ENCODE measurements around the gene C2orf92.
"Not testable (repeated sequence)": the region's sequence is repeated elsewhere in the genome, so short reads cannot be mapped to it uniquely, and the experiment has no call there.

C2orf92 gene

DNA sequence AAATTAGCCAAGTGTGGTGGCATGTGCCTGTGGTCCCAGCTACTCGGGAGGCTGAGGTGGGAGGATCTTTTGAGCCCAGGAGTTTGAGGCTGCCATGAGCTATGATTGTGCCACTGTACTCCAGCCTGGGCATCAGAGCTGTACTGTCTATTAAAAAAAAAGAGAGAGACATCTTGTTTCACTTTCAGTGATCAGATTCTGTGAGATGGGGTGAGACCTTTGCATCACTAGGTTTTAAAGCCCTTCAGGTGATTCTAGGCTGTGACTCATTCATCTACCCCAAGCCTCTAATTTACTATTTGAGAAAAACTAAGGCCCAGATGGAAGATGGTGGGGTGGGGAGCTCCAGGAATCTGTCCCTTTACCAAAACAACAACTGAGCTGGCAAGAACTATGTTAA, 7.1 kb downstream of the C2orf92 start:
- TF ChIP-seq ARNTL (CRISPR knock-in tag; IDR thresholded peaks at IDR 0.05; ENCODE audit: borderline replicate concordance, low read depth): no peak
- TF ChIP-seq, protein P1, sequence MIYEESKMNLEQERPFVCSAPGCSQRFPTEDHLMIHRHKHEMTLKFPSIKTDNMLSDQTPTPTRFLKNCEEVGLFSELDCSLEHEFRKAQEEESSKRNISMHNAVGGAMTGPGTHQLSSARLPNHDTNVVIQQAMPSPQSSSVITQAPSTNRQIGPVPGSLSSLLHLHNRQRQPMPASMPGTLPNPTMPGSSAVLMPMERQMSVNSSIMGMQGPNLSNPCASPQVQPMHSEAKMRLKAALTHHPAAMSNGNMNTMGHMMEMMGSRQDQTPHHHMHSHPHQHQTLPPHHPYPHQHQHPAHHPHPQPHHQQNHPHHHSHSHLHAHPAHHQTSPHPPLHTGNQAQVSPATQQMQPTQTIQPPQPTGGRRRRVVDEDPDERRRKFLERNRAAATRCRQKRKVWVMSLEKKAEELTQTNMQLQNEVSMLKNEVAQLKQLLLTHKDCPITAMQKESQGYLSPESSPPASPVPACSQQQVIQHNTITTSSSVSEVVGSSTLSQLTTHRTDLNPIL (CRISPR knock-in tag; IDR thresholded peaks at IDR 0.05; ENCODE audit: low read depth): no peak
- no peak for TF ChIP-seq BACH2 (CRISPR knock-in tag; IDR thresholded peaks at IDR 0.05; ENCODE audit: borderline replicate concordance)
- TF ChIP-seq, protein P2, sequence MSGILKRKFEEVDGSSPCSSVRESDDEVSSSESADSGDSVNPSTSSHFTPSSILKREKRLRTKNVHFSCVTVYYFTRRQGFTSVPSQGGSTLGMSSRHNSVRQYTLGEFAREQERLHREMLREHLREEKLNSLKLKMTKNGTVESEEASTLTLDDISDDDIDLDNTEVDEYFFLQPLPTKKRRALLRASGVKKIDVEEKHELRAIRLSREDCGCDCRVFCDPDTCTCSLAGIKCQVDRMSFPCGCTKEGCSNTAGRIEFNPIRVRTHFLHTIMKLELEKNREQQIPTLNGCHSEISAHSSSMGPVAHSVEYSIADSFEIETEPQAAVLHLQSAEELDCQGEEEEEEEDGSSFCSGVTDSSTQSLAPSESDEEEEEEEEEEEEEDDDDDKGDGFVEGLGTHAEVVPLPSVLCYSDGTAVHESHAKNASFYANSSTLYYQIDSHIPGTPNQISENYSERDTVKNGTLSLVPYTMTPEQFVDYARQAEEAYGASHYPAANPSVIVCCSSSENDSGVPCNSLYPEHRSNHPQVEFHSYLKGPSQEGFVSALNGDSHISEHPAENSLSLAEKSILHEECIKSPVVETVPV (CRISPR knock-in tag; IDR thresholded peaks at IDR 0.05): no peak
- no peak for ATAC-seq

DNA sequence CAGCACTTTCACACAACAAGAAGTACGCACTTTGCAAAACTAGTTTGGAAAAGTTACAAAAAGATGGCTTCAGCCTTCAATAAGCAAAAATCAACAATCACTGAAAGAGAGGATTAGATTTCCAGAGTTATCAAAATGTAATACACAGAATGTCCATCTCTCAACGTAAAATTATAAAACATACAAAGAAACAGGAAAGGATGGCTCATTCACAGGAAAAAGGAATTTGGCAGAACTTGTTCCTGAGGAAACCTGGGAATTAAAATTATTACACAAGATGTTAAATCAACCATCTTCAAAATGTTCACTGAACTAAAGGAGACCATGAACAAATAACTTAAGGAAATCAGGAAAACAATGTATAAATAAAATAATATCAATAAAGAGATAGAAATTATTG, 8.0 kb downstream of the C2orf92 start:
- TF ChIP-seq SNAI2 (CRISPR knock-in tag; IDR thresholded peaks at IDR 0.05) (no peak), ESRRG (CRISPR knock-in tag; IDR thresholded peaks at IDR 0.05) (no peak), OSR1 (CRISPR knock-in tag; IDR thresholded peaks at IDR 0.05) (no peak), ZFP3 (CRISPR knock-in tag; IDR thresholded peaks at IDR 0.05) (no peak), BACH2 (CRISPR knock-in tag; IDR thresholded peaks at IDR 0.05; ENCODE audit: borderline replicate concordance) (no peak), RARB (CRISPR knock-in tag; IDR thresholded peaks at IDR 0.05) (no peak), ZNF70 (CRISPR knock-in tag; IDR thresholded peaks at IDR 0.05) (no peak)
- TF ChIP-seq, protein P3, sequence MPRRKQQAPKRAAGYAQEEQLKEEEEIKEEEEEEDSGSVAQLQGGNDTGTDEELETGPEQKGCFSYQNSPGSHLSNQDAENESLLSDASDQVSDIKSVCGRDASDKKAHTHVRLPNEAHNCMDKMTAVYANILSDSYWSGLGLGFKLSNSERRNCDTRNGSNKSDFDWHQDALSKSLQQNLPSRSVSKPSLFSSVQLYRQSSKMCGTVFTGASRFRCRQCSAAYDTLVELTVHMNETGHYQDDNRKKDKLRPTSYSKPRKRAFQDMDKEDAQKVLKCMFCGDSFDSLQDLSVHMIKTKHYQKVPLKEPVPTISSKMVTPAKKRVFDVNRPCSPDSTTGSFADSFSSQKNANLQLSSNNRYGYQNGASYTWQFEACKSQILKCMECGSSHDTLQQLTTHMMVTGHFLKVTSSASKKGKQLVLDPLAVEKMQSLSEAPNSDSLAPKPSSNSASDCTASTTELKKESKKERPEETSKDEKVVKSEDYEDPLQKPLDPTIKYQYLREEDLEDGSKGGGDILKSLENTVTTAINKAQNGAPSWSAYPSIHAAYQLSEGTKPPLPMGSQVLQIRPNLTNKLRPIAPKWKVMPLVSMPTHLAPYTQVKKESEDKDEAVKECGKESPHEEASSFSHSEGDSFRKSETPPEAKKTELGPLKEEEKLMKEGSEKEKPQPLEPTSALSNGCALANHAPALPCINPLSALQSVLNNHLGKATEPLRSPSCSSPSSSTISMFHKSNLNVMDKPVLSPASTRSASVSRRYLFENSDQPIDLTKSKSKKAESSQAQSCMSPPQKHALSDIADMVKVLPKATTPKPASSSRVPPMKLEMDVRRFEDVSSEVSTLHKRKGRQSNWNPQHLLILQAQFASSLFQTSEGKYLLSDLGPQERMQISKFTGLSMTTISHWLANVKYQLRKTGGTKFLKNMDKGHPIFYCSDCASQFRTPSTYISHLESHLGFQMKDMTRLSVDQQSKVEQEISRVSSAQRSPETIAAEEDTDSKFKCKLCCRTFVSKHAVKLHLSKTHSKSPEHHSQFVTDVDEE (CRISPR knock-in tag; IDR thresholded peaks at IDR 0.05): no peak
- TF ChIP-seq, protein P4, sequence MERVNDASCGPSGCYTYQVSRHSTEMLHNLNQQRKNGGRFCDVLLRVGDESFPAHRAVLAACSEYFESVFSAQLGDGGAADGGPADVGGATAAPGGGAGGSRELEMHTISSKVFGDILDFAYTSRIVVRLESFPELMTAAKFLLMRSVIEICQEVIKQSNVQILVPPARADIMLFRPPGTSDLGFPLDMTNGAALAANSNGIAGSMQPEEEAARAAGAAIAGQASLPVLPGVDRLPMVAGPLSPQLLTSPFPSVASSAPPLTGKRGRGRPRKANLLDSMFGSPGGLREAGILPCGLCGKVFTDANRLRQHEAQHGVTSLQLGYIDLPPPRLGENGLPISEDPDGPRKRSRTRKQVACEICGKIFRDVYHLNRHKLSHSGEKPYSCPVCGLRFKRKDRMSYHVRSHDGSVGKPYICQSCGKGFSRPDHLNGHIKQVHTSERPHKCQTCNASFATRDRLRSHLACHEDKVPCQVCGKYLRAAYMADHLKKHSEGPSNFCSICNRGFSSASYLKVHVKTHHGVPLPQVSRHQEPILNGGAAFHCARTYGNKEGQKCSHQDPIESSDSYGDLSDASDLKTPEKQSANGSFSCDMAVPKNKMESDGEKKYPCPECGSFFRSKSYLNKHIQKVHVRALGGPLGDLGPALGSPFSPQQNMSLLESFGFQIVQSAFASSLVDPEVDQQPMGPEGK (CRISPR knock-in tag; IDR thresholded peaks at IDR 0.05; ENCODE audit: borderline replicate concordance): no peak
- TF ChIP-seq, protein P2 (CRISPR knock-in tag; IDR thresholded peaks at IDR 0.05): no peak
- no peak for ATAC-seq

DNA sequence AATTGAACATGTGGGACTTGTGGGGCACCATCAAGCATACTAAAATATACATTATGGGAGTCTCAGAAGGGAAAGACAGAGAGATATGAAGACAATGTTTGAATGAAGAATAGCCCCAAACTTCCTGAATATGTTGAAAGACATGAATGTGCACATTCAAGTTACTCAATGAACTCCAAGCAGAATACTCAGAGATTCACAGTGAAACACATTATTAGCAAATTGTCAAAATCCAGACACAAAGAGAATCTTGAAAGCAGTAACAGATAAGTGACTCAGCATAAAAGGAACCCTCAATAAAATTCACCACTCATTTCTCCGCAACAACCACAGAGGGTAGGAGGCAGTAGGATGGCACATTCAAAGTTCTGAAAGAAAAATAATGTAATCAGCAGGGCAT, 8.8 kb downstream of the C2orf92 start:
- TF ChIP-seq CSDC2 (CRISPR knock-in tag; IDR thresholded peaks at IDR 0.05) (no peak), OSR1 (CRISPR knock-in tag; IDR thresholded peaks at IDR 0.05) (no peak), SNAI2 (CRISPR knock-in tag; IDR thresholded peaks at IDR 0.05) (no peak), ARNTL (CRISPR knock-in tag; IDR thresholded peaks at IDR 0.05; ENCODE audit: borderline replicate concordance, low read depth) (no peak)
- ATAC-seq: no peak

DNA sequence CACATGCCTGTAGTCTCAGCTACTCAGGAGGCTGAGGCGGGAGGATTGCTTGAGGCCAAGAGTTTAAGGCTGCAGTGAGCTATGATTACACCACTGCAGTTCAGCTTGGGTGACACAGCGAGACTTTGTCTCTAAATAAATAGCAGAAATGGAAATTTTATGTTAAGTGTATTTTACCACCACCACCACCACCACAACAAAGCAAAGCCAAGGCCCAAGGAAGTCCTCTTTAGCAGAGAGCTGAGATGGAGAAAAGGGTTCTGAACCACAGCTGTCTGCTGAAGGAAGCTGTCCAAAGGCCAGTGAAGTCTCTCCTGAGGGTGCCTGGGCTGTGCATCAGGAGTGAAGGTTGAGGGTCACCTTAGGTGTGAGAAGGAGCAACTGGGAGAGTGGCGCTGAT, 17.7 kb downstream of the C2orf92 start:
- not testable (repeated sequence) for ATAC-seq

DNA sequence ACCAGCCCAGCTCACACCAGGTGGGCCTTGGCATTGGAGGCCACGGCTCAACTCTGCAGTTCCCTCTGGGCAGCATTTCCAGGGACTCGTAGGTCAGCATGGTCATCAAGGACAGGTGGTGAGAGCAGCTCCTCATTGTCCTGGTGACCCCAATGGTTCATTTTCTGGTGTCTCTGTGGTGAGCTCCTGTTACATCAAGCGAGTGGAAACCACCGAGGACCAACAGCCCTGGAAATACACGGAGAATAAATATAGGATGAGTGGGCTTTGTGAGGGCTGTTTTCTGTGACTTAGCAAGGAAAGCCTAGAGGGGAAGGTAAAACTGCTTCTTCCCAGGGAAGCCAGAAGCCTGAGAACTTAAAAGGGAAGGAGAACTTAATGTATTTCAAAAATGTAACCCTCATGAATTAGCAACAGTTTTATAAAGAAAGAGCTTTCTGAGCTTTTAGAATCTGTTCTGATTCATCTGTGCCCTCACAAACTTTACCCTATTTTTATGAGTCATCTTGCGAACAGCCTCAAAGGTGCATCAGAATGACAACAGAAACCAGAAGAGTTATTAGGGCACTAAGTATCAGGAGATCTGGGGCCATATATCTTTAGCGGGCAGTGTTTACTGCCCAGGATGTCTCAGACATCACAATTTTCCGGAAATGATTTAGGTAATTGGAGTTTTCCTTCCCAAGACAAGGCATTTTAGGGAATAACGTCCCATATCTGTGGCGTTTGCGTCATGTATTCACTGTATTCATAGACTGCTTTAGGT, 18.7 kb downstream of the C2orf92 start:
- no peak for ATAC-seq
- TF ChIP-seq, protein P5, sequence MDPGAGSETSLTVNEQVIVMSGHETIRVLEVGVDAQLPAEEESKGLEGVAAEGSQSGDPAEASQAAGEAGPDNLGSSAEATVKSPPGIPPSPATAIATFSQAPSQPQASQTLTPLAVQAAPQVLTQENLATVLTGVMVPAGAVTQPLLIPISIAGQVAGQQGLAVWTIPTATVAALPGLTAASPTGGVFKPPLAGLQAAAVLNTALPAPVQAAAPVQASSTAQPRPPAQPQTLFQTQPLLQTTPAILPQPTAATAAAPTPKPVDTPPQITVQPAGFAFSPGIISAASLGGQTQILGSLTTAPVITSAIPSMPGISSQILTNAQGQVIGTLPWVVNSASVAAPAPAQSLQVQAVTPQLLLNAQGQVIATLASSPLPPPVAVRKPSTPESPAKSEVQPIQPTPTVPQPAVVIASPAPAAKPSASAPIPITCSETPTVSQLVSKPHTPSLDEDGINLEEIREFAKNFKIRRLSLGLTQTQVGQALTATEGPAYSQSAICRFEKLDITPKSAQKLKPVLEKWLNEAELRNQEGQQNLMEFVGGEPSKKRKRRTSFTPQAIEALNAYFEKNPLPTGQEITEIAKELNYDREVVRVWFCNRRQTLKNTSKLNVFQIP (CRISPR knock-in tag; IDR thresholded peaks at IDR 0.05; ENCODE audit: borderline replicate concordance, low read depth): no peak
- no peak for TF ChIP-seq PPARA (CRISPR knock-in tag; IDR thresholded peaks at IDR 0.05; ENCODE audit: borderline replicate concordance)
- TF ChIP-seq TOX (CRISPR knock-in tag; IDR thresholded peaks at IDR 0.05; ENCODE audit: borderline replicate concordance): no peak
- no peak for TF ChIP-seq ZNF565 (CRISPR knock-in tag; conservative IDR thresholded peaks at IDR 0.05; ENCODE audit: low read depth)
- TF ChIP-seq ISL1 (CRISPR knock-in tag; IDR thresholded peaks at IDR 0.05): no peak
- no peak for TF ChIP-seq ZC3H10 (CRISPR knock-in tag; IDR thresholded peaks at IDR 0.05)
- TF ChIP-seq ZNF70 (CRISPR knock-in tag; IDR thresholded peaks at IDR 0.05): no peak
- no peak for TF ChIP-seq RARB (CRISPR knock-in tag; IDR thresholded peaks at IDR 0.05)
- no peak for TF ChIP-seq SNAI2 (CRISPR knock-in tag; IDR thresholded peaks at IDR 0.05)
- TF ChIP-seq TCF4 (CRISPR knock-in tag; IDR thresholded peaks at IDR 0.05; ENCODE audit: borderline replicate concordance): no peak
- no peak for TF ChIP-seq ZNF8 (CRISPR knock-in tag; IDR thresholded peaks at IDR 0.05)
- TF ChIP-seq ZFP3 (CRISPR knock-in tag; IDR thresholded peaks at IDR 0.05): no peak
- no peak for TF ChIP-seq BACH2 (CRISPR knock-in tag; IDR thresholded peaks at IDR 0.05; ENCODE audit: borderline replicate concordance)
- TF ChIP-seq OSR1 (CRISPR knock-in tag; IDR thresholded peaks at IDR 0.05): no peak
- no peak for TF ChIP-seq ESRRG (CRISPR knock-in tag; IDR thresholded peaks at IDR 0.05)
- TF ChIP-seq GLIS3 (CRISPR knock-in tag; IDR thresholded peaks at IDR 0.05): no peak
- no peak for TF ChIP-seq ZFP30 (CRISPR knock-in tag; IDR thresholded peaks at IDR 0.05)
